Adrenal gland (tissue), 5 donors: ENCODE results near the gene RASD1.

Experiments
- CTCF ChIP-seq, 6 experiments: fragments of 450-650 bp in 4 of 6; fragments of 200-600 bp in 2 of 6; sonication (generic) in 1 of 6; IDR thresholded peaks; 1 replicate in 5 of 6; 2 replicates in 1 of 6; pipeline versions ENCODE4 v1.5.1 to v1.8.0; 2016 to 2021; ENCODE audit warnings: antibody characterized with exemption in 6 of 6, mild to moderate bottlenecking in 2 of 6, moderate library complexity in 1 of 6
- POLR2A ChIP-seq, 2 donors: fragments of 450-650 bp; IDR thresholded peaks; one replicate each; pipeline ENCODE4 v1.6.1; 2017; ENCODE audit warnings: antibody characterized with exemption in 2 of 2, mild to moderate bottlenecking in 2 of 2, moderate library complexity in 1 of 2
- donor health status: DM: no; HTN: no; CAD: no.

- TF ChIP-seq CTCF (IDR thresholded peaks at IDR 0.05) (no peak), POLR2A (IDR thresholded peaks at IDR 0.05) (no peak)
Observed at GRCh38 chr17:17523001-17523730, 27.0 kb upstream of the RASD1 start.
